Measurements from ENCODE around the gene VEZT. TPM values are rescaled to one million over a fixed set of nuclear protein-coding genes. Genes with fewer than 3 reads are reported as not detected.

Gene VEZT
- total and polyA plus RNA-seq, 9 of the 15 experiments (the other 6 are each of a cell fraction or from before 2014, with no cell fraction given) = 16.1 to 61.5 (median 32.6) TPM

GRCh38 chr12:95207407-95207806, 10.2 kb upstream of the VEZT start:
- Histone ChIP-seq H2AFZ (ENCODE audit: low read depth, low read length) (no peak overlapping the region), H3K27ac (ENCODE audit: extremely low read depth, low read depth, low read length) (peak overlapping the region; percentile 20; the same call in 1 of the 3 replicates), H4K20me1 (replicated peaks; ENCODE audit: control insufficient read depth, insufficient read depth, low read length) (no peaks in the 10 kb centered on the region), H3K79me2 (ENCODE audit: control insufficient read depth, insufficient read depth, low read length) (peaks cover 36% of the 10 kb centered on the region), H3K9ac (ENCODE audit: insufficient read depth in 1 of 2, low read depth in 2 of 2, low read length in 2 of 2) (no peak overlapping the region), H3K4me1 (replicated peaks in 1 of 2; ENCODE audit: control insufficient read depth in 2 of 2, insufficient read depth in 2 of 2, low read length in 2 of 2) (peaks cover 18 to 35% of the 10 kb centered on the region in 2 experiments), H3K36me3 (ENCODE audit: control insufficient read depth, insufficient read depth, low read length) (no peaks in the 10 kb centered on the region; the same call in 2 of the 3 replicates), H3K27me3 (ENCODE audit: control insufficient read depth in 2 of 2, insufficient read depth in 2 of 2, low read length in 2 of 2) (no peaks in the 10 kb centered on the region), H3K9me1 (ENCODE audit: control insufficient read depth, insufficient read depth, low read length) (no peaks in the 10 kb centered on the region), H3K9me3 (replicated peaks; ENCODE audit: control insufficient read depth, insufficient read depth, low read depth, low read length) (no peaks in the 10 kb centered on the region), H3K4me2 (ENCODE audit: insufficient read depth, low read length) (no peak overlapping the region), H3K4me3 (no peak overlapping the region)
- BruUV-seq (replicated peaks) = no TSS peak
- FAIRE-seq = no peak
- no peak for DNase-seq (ENCODE audit: extremely low read depth in 1 of 4, low spot score in 3 of 4)
- ChIA-PET POLR2A (no interaction called here), CTCF (ENCODE audit: low intra/inter-chr PET ratio) (no interaction called here)
- in situ Hi-C loops (cut with MboI) = no loop called here
- no peak for TF ChIP-seq ARID1B (IDR thresholded peaks at IDR 0.05)
- TF ChIP-seq ZFX (CRISPR knock-in tag; IDR thresholded peaks at IDR 0.05) = 0 out of 2 replicates have a peak, but pooled peaks have one; percentile 0
- no peak for TF ChIP-seq HMGXB4 (CRISPR knock-in tag; IDR thresholded peaks at IDR 0.05)
- intact Hi-C loops (cut with micrococcal nuclease) = no loop called here
- WGBS (ENCODE audit: insufficient coverage, low coverage, missing lambda C conversion rate) = 93% methylated on average over 2 of the region's 2 CpGs
- ATAC-seq = no peak

- no peak for FAIRE-seq
- H2AFZ ChIP-seq (ENCODE audit: low read depth, low read length) = no peak overlapping the region
- TF ChIP-seq ZNF407 (IDR thresholded peaks at IDR 0.05; ENCODE audit: low read depth) (no peak), ZNF143 (CRISPR knock-in tag; IDR thresholded peaks at IDR 0.05) (no peak), ZBED1 (IDR thresholded peaks at IDR 0.05) (no peak), ZNF436 (CRISPR knock-in tag; IDR thresholded peaks at IDR 0.05) (no peak)
These were observed 8.9 kb upstream of the VEZT start for GRCh38 chr12:95208678-95209077.

More at GRCh38 chr12:95208678-95209077, 8.9 kb upstream of the VEZT start:
- Histone ChIP-seq H3K9me3 (replicated peaks; ENCODE audit: control insufficient read depth, insufficient read depth, low read depth, low read length) (no peaks in the 10 kb centered on the region), H3K79me2 (ENCODE audit: control insufficient read depth, insufficient read depth, low read length) (peaks cover 35% of the 10 kb centered on the region), H3K9ac (ENCODE audit: insufficient read depth in 1 of 2, low read depth in 2 of 2, low read length in 2 of 2) (no peak overlapping the region), H4K20me1 (replicated peaks; ENCODE audit: control insufficient read depth, insufficient read depth, low read length) (no peaks in the 10 kb centered on the region), H3K4me3 (no peak overlapping the region), H3K27ac (ENCODE audit: extremely low read depth, low read depth, low read length) (no peak overlapping the region), H3K4me1 (replicated peaks in 1 of 2; ENCODE audit: control insufficient read depth in 2 of 2, insufficient read depth in 2 of 2, low read length in 2 of 2) (peaks cover 13 to 23% of the 10 kb centered on the region in 2 experiments), H3K27me3 (ENCODE audit: control insufficient read depth in 2 of 2, insufficient read depth in 2 of 2, low read length in 2 of 2) (no peaks in the 10 kb centered on the region), H3K9me1 (ENCODE audit: control insufficient read depth, insufficient read depth, low read length) (no peaks in the 10 kb centered on the region), H3K4me2 (ENCODE audit: insufficient read depth, low read length) (no peak overlapping the region), H3K36me3 (ENCODE audit: control insufficient read depth, insufficient read depth, low read length) (no peaks in the 10 kb centered on the region; the same call in 2 of the 3 replicates)
- BruUV-seq (replicated peaks) = no TSS peak
- intact Hi-C loops (cut with micrococcal nuclease) (no loop called here), in situ Hi-C loops (cut with MboI) (no loop called here)
- ATAC-seq = no peak
- ChIA-PET POLR2A (interaction anchor here (0.9 to 1.6 kb wide), 2 partner anchors 8 to 9 kb away, joined by 3 read pairs; partner anchors contain the start of genes FGD6 and VEZT), CTCF (ENCODE audit: low intra/inter-chr PET ratio) (no interaction called here)
- no peak for DNase-seq (ENCODE audit: extremely low read depth in 1 of 4, low spot score in 3 of 4)
- WGBS (ENCODE audit: insufficient coverage, low coverage, missing lambda C conversion rate) = 91% methylated on average over 7 of the region's 7 CpGs

Measured in K562 (cell line).